Measurements from ENCODE around the gene ABLIM3. TPM values are rescaled to one million over a fixed set of nuclear protein-coding genes. Genes with fewer than 3 reads are reported as not detected.

The ABLIM3 gene
- total RNA-seq, 4 donors from 2014 or later, result 2.6 to 49.5 (median 6.9) TPM

DNA sequence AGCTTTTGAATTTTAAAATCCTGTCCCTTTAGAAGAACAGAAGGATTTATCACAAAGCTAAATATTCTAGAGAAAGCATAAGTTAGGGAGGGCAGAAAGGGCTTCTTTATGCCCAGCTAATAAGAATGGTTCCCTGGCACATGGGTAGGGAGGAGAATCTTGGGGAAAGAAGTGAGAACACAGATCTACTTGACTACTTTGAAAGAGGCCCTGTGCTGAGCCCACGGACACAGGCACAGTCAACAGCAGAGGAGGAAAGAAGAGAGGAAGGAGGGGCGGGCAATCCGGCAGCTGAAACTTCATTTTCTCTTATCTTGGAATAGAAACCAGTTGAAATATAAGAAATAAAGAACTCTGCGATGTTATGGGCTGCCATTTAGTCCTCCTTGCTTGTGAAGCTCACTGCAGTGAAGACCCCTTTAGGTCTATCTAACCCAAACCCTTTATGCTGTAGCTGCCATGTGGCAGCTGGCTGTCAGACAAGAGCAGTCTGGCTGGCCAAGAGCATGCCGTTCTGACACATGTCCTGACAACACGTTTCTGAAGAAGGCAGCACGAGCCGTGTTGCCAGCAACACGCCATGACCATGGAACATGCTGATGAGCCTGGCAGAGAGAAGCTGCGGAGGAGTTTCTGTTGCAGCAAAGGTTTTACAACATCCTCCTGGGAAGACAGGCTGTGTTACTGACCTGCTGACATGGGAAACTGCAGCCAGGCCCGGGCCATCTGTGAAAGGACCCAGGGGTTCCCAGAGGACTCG is 34.2 kb downstream of the ABLIM3 start:
- Histone ChIP-seq H3K27me3 (no peaks in the 10 kb centered on the region), H3K27ac (peak overlapping the region; percentile 71 to 79), H3K4me3 (no peak overlapping the region), H3K9me3 (no peaks in the 10 kb centered on the region), H3K4me1 (peaks cover 0 to 10% of the 10 kb centered on the region in 2 donors), H3K36me3 (no peaks in the 10 kb centered on the region)
- intact Hi-C loops (cut with DNase I; ENCODE audit: low total_unique reads), result no loop called here
- TF ChIP-seq POLR2A (IDR thresholded peaks at IDR 0.05), result no peak
- TF ChIP-seq CTCF (IDR thresholded peaks at IDR 0.05), result no peak
- peak; percentile 69 to 78 for DNase-seq

DNA sequence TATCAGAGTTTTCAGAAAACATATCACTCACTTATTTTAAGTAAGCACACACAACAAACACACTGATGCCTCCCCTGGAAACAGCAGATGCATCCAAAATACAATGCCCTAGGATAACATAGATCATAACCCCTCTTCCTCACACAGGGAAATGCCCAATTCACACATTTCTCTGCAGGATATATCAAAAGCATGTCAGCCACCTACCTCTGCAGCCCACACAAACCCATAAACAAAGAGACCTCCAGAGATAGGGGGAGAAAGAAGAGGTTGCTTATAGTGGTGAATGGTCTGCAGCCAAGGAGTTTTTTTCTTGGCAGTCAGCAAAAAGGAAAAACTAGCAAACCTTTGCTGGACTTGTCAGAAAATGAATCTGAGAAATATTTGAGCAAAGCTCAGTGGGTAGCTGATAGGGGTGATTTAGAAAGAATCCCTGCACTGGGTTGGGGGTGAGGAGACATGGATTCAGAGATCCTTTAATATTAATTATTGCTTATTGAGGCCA is 36.1 kb downstream of the ABLIM3 start:
- TF ChIP-seq CTCF (IDR thresholded peaks at IDR 0.05) (no peak), POLR2A (IDR thresholded peaks at IDR 0.05) (no peak)
- H3K4me1 ChIP-seq, result peaks cover 0 to 10% of the 10 kb centered on the region in 2 donors
- no peaks in the 10 kb centered on the region for H3K36me3 ChIP-seq
- H3K27ac ChIP-seq, result no peak overlapping the region
- no peaks in the 10 kb centered on the region for H3K27me3 ChIP-seq
- H3K9me3 ChIP-seq, result no peaks in the 10 kb centered on the region
- no peak overlapping the region for H3K4me3 ChIP-seq
- DNase-seq, result no peak
- intact Hi-C loops (cut with DNase I; ENCODE audit: low total_unique reads), result no loop called here

DNA sequence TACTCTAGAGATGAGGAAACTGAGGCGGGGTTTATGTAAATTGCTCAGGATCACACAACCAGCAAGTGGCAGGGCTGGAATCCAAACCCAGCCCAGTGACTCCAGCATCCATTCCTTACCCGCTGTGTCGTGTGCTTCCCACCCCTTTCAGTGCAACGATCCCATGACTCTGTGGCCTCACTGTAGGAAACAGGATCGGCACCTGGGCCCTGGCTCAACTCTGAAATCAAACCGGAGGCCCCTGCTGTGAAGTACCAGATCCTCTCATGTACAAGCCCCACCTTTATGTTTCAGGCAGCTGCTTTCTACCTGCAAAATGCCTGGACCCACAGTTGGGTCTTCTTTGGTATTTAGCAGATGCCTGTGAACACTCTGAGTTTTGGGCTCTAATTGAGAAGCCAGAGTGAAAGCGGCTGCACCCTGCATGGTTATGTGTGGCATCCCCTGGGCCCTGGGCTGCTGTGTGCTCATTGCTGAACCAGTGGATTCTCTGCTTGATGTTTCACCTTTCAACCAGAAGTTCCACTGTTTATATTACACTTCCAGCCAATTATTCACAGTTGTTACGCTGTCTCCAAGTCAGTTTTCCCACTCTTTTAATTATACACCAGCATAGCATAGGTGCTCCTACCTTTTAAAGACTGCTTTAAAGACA is 36.7 kb downstream of the ABLIM3 start:
- H3K4me1 ChIP-seq, result peaks cover 0 to 10% of the 10 kb centered on the region in 2 donors
- no peak for DNase-seq
- H3K4me3 ChIP-seq, result no peak overlapping the region
- no peaks in the 10 kb centered on the region for H3K9me3 ChIP-seq
- TF ChIP-seq POLR2A (IDR thresholded peaks at IDR 0.05), result no peak
- no peak for TF ChIP-seq CTCF (IDR thresholded peaks at IDR 0.05)
- H3K27me3 ChIP-seq, result no peaks in the 10 kb centered on the region
- intact Hi-C loops (cut with DNase I; ENCODE audit: low total_unique reads), result no loop called here
- no peak overlapping the region for H3K27ac ChIP-seq
- no peaks in the 10 kb centered on the region for H3K36me3 ChIP-seq

- no peak for DNase-seq
- H3K4me1 ChIP-seq, result no peaks in the 10 kb centered on the region
- intact Hi-C loops (cut with DNase I; ENCODE audit: low total_unique reads), result no loop called here
- H3K27me3 ChIP-seq, result no peaks in the 10 kb centered on the region
- H3K27ac ChIP-seq, result no peak overlapping the region
- no peaks in the 10 kb centered on the region for H3K36me3 ChIP-seq
- no peaks in the 10 kb centered on the region for H3K9me3 ChIP-seq
- no peak overlapping the region for H3K4me3 ChIP-seq
- no peak for TF ChIP-seq CTCF (IDR thresholded peaks at IDR 0.05)
- TF ChIP-seq POLR2A (IDR thresholded peaks at IDR 0.05), result no peak
These were observed 40.4 kb downstream of the ABLIM3 start for GRCh38 chr5:149181732-149182131.

DNA sequence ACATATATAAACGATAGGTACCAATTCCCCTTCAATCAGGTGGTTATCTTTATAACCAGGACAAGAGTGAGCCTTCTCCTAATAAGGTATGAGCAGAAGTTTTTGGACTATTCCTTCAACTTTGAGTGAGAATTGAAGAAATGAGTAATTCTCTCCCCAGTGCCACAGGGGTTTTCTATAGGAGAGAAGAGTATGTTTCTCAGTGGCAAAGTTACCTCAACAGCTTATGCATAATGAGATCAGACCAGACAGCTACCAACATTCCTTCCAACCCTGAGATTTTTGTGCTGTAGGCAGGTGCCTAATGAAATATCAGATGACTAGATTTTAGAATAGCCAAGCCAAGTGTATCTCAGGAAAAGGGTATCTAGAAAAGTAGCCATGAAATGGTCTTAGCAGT is 40.9 kb downstream of the ABLIM3 start:
- Histone ChIP-seq H3K4me1 (no peaks in the 10 kb centered on the region), H3K9me3 (no peaks in the 10 kb centered on the region), H3K27me3 (no peaks in the 10 kb centered on the region), H3K36me3 (no peaks in the 10 kb centered on the region), H3K27ac (no peak overlapping the region), H3K4me3 (no peak overlapping the region)
- no peak for DNase-seq
- TF ChIP-seq POLR2A (IDR thresholded peaks at IDR 0.05) (no peak), CTCF (IDR thresholded peaks at IDR 0.05) (no peak)
- intact Hi-C loops (cut with DNase I; ENCODE audit: low total_unique reads), result no loop called here
